ENCODE data around the gene PLEKHD1.

Gene PLEKHD1

GRCh38 chr14:69522026-69522425 is 37.5 kb downstream of the PLEKHD1 start:
- DNase-seq: no peak

DNA sequence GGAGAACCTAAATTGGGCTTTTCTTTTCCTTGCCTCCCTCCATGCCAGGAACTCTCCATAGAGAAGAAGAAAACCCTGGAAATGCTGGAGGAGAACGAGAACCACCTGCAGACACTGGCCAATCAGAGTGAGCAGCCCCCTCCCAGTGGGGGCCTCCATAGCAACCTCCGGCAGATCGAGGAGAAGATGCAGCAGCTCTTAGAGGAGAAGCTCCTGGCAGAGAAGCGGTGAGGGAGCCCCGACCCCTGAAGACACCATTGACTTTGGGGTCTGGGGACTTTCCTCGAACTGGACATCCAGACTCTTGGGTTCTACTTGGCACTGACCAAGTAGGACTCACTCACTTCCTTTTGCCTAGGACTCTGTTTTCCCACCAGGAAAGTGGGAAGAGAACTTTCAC is 41.4 kb downstream of the PLEKHD1 start:
- no peak for DNase-seq

GRCh38 chr14:69527635-69528034 is 43.1 kb downstream of the PLEKHD1 start:
- no peak for DNase-seq

DNA sequence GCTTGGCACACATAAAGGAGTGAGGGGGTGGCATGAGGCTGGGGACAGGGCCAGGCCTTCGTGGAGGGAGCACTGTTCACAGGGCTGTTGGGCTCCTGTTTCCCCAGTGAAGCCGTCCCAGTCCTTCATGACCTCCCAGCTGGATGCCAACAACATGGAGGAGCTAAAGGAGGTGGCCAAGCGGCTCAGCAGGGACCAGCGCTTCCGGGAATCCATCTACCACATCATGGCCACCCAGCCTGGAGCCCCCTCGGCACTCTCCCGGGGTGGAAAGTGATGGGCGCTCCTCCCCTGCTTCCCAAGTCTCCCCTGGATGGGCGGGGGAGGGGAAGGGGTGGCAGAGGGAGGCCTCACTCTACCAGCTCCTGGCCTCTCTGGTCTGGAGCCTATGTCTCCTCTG is 43.6 kb downstream of the PLEKHD1 start:
- DNase-seq: no peak

- DNase-seq: no peak
Observed at GRCh38 chr14:69528930-69529329, 44.4 kb downstream of the PLEKHD1 start.

DNA sequence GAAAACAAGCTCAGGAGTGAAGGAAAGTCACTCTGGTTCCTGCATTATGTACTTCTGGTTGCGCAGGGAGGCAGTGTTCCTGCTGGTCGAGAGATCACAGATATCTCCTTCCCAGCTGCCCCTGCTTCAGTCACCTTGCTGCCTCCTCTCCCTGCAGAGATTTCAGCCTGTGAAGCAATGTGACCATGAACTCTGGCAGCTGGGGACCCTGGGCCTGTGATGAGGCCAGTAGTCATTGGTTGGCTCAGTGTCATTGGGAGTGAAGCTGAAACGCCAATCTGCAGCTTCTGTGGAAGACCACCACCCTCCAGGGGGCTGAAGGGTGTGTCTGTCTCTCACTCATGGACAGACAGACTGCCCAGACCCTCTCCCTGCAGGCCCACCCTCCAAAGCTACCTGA is 45.0 kb downstream of the PLEKHD1 start:
- no peak for DNase-seq

DNA sequence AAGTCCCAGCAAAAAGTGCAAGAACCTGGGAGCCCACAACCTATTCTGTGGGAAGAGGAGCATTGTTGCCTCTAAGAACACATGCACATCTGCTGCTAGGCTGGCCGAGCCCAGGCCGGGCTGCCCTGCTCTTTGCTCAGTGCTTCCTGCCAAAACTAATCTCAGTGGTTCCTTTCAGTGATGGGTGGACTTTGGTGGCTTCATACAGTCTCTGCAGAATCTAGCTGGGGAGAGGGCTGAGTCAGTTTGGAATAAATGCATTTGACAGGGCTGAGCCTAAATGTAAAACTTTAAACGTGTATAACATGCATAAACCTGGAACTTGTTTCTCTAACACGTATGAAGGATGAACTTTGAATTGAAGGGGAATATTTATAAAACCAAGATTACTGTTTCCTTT is 45.6 kb downstream of the PLEKHD1 start:
- no peak for DNase-seq

DNA sequence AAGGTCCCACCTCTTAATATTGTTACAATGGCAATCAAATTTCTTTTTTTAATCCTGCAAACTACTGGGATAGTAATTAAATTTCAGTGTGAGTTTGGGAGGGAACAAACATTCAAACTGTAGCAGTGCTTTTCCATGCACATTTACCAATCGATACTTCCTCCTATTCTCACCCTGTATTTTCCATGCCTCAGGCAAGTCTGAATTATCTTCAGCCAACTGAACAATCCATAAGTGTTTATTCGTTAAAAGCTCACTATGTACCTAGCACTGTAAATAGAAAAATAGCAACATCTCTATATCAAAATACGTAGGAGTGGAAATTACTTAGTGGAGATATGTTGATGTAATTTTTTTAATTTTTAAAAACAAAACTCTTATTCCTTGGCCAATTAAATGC is 46.6 kb downstream of the PLEKHD1 start:
- no peak for DNase-seq

DNA sequence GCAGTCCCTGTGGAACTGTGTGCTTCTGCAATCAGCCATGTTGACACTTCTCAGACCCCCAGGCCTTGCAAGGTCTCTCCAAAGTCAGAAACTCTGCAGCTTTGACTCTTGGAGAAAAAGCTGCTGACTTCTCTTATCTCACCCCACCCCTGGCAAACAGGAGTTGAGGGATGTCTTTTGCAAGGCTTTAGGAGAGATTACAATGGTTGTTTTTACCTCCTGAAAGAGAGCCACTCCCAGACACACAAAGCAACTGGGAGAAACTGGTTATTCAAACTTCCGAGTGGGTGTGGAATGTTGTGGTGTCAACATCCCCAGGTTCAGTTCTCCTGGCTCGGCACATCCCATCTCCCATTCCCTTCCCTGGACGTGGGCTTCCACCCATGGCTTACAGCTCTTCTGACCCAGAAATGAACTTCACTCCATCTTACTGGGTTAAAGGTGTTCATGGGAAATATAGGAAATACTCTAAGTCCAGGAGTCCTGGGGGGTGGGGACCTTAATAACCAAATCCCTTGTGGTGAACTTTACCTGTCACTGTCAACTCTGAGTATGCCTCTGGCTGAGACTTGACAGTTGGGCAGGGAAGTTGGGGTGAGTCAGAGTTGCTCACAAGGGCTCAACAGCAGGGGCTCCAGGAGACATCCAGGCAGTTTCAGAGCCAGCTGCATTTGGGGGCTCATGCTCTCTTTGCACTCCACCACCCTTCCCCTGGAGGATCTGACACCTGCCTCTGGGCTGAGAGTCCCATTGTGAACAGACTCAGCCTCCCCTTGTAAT is 48.2 kb downstream of the PLEKHD1 start:
- DNase-seq: no peak

- DNase-seq: peak; percentile 18
Observed at GRCh38 chr14:69535230-69535848, 50.8 kb downstream of the PLEKHD1 start.

DNA sequence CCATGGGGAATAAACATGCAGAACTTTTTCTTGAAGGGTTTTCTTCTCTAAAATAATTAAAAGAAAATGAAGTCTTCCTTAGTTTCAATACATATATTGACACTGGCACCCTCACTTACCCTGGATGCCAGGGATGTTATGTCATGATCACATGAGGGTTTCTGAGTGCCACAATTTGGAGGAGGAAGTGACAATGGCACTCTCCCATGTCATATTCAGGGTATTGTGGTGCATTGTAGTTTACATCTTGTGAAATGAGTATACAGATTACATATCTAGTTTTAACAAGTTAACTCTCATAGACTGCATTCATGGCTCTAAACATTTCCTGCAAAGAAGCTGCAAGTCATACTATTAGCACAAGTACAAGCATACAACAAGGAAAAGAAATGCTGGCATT is 52.4 kb downstream of the PLEKHD1 start:
- DNase-seq: no peak

DNA sequence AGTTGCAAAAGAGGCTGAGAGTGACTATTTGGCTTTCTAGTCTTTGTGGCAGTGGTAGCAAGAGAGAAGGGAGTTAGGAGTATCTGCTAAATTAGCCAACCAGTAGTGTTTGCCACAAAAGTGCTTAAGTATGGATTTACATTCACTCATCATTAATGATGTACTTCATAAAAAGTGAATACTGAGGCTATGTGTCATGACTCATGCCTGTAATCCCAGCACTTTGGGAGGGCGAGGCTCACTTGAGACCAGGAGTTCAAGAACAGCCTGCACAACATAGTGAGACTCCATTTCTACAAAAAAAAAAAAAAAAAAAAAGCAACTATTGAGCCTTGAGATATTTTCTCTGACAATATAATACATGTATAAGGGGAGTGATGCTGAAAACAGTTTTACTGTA is 53.4 kb downstream of the PLEKHD1 start:
- no peak for DNase-seq

GRCh38 chr14:69538766-69539165 is 54.2 kb downstream of the PLEKHD1 start:
- no peak for DNase-seq

- DNase-seq: no peak
Observed at GRCh38 chr14:69539631-69540410, 55.3 kb downstream of the PLEKHD1 start.

GRCh38 chr14:69540654-69541335 is 56.3 kb downstream of the PLEKHD1 start:
- DNase-seq: no peak

GRCh38 chr14:69542311-69542710 is 57.8 kb downstream of the PLEKHD1 start:
- DNase-seq: no peak

DNA sequence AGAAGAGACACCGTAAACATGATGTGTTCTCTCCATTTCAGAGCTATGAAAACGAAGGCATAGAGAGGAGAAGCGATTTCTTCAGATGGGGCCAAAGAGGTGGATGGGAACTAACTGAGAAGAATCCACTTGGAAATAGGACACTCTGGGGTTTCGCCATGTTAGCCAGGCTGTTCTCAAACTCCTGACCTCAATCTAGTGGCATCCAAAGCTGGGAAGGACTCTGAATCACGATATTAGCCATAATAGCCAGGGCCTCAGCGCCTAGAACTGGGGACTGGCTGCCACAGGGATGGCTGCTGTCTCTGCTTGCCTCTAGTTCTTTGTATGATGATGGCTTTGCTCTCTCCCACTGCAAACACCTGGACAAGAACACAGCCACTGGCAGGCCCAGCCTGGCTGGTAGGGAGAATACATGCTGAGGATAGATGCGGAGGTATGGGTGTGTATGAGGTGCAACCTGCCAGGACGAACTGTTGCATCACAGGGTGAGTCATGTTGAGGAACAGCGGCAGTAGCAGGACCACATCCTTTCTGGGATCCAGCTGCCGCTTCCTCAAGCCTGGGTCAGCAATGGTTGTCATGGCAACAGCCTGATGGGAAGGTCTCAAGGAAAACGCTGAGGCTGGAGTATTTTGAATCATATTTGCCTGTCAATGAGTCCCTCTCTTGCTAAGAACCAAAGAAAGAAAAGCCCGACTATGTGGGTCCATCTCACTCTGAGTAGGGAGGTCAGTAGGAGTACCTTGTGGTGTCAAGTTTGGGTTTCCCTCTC is 59.0 kb downstream of the PLEKHD1 start:
- peak; percentile 3 for DNase-seq

- DNase-seq: no peak
Observed at GRCh38 chr14:69547701-69548348, 63.3 kb downstream of the PLEKHD1 start.

GRCh38 chr14:69548566-69548965 is 64.0 kb downstream of the PLEKHD1 start:
- no peak for DNase-seq

GRCh38 chr14:69551511-69551910 is 67.0 kb downstream of the PLEKHD1 start:
- DNase-seq: no peak

DNA sequence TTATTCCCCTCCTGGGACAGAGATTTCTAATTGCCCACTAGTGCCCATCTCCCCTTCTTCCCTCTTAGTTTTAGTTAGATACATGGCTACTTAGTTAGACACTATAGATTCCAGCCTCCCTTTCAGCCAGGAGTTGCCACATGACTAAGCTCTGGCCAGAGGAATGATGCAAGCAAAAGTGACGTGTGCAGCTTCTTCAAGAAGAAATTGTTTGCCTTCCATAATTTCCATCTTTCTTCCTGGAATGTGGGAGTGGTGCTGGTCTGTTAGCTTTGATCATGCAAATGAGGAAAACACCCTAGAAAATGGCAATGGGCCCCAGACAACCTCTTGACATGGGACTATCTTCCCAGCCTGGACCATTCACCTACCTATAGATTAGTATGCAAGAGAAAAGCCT is 68.7 kb downstream of the PLEKHD1 start:
- no peak for DNase-seq

- DNase-seq: no peak
Observed at GRCh38 chr14:69554500-69554899, 70.0 kb downstream of the PLEKHD1 start.
